ENCODE results near the gene ALK.

The ALK gene

DNA sequence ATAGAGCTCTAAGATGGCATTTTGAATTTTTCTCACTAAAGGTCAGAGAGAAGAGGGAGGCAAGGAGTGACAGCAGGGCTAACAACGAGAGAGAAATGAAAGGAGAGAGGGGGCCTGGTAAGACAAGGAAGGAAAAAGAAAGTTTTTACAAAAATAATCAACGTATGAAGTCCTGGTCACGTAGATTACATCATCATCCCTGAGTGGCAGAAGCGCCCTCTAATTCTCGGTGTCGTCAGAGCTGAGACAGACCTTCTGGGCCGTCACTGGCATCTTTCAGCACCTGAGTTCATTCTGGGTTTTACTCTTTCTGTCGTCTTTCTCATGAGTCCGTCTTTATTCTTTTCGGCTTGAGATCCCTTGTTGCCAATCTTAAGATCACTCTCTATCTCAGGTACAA lies 329.8 kb downstream of the ALK start:
- DNase-seq (ENCODE audit: low read depth): no peak
- TF ChIP-seq POLR2A (IDR thresholded peaks at IDR 0.05; ENCODE audit: extremely low read depth, insufficient read length) (no peak), MYC (IDR thresholded peaks at IDR 0.05; ENCODE audit: low read depth, low read length) (no peak)
- TF ChIP-seq, protein P1, sequence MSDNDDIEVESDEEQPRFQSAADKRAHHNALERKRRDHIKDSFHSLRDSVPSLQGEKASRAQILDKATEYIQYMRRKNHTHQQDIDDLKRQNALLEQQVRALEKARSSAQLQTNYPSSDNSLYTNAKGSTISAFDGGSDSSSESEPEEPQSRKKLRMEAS (IDR thresholded peaks at IDR 0.05; ENCODE audit: low read depth, low read length): no peak
- TF ChIP-seq, protein P2, sequence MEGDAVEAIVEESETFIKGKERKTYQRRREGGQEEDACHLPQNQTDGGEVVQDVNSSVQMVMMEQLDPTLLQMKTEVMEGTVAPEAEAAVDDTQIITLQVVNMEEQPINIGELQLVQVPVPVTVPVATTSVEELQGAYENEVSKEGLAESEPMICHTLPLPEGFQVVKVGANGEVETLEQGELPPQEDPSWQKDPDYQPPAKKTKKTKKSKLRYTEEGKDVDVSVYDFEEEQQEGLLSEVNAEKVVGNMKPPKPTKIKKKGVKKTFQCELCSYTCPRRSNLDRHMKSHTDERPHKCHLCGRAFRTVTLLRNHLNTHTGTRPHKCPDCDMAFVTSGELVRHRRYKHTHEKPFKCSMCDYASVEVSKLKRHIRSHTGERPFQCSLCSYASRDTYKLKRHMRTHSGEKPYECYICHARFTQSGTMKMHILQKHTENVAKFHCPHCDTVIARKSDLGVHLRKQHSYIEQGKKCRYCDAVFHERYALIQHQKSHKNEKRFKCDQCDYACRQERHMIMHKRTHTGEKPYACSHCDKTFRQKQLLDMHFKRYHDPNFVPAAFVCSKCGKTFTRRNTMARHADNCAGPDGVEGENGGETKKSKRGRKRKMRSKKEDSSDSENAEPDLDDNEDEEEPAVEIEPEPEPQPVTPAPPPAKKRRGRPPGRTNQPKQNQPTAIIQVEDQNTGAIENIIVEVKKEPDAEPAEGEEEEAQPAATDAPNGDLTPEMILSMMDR (IDR thresholded peaks at IDR 0.05; ENCODE audit: low read depth, low read length): no peak
- no peak overlapping the region for H3K4me3 ChIP-seq (ENCODE audit: low read depth, low read length)

DNA sequence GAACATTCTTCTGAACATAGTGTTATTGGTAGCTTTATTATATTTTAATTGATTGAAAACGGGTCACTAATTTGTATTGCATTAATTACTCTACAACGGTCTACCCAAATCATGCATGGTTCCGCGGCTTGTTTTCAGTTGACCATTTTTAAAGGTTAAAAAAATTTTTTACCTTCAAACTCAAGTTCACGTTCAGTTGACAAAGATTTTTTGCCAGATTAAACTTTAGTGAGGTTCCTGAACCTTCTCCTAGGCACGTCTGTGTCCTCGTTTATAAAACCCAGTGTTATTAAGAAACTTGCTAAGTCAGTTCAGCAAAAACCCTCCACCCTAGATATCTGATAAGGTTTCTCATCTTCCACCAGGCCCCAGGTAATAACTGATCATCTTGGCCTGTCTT lies 331.2 kb downstream of the ALK start:
- H3K4me3 ChIP-seq (ENCODE audit: low read depth, low read length): no peak overlapping the region
- TF ChIP-seq POLR2A (IDR thresholded peaks at IDR 0.05; ENCODE audit: extremely low read depth, insufficient read length) (no peak), MYC (IDR thresholded peaks at IDR 0.05; ENCODE audit: low read depth, low read length) (no peak)
- TF ChIP-seq, protein P2 (IDR thresholded peaks at IDR 0.05; ENCODE audit: low read depth, low read length): no peak
- TF ChIP-seq, protein P1 (IDR thresholded peaks at IDR 0.05; ENCODE audit: low read depth, low read length): no peak
- DNase-seq (ENCODE audit: low read depth): no peak

DNA sequence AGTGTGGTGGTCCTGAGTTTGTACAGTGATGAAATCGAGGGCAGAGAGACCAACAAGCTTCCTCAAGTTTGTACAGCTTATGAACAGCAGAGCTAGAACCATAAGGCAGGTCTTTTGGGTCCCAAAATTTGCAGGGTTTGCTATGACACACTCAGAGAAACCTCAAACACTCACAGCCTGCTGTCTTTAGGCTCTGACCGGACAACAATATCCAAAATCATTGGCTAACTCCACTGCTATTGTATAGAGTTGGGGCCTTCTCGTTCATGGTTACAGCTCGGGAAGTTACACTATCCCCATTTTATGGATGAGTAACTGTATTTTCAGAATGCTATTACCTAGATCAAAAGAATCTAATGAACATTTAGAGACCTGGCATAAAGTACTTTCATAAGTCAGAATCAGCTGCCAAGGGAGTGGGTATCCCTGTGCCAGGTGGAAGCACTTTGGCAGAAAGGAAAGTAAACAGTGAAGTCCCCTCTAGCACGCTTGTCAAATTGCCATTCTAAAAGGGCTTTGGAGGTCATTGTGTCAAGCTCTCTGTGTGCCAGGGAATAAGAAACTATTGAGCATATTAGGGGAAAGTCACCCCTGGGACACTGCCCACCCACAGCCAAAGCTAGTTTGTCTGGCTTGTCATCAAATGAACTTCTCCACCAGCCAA lies 331.8 kb downstream of the ALK start:
- no peak for TF ChIP-seq POLR2A (IDR thresholded peaks at IDR 0.05; ENCODE audit: extremely low read depth, insufficient read length)
- TF ChIP-seq, protein P1 (IDR thresholded peaks at IDR 0.05; ENCODE audit: low read depth, low read length): no peak
- TF ChIP-seq, protein P2 (IDR thresholded peaks at IDR 0.05; ENCODE audit: low read depth, low read length): no peak
- TF ChIP-seq MYC (IDR thresholded peaks at IDR 0.05; ENCODE audit: low read depth, low read length): no peak
- H3K4me3 ChIP-seq (ENCODE audit: low read depth, low read length): no peak overlapping the region
- no peak for DNase-seq (ENCODE audit: low read depth)

DNA sequence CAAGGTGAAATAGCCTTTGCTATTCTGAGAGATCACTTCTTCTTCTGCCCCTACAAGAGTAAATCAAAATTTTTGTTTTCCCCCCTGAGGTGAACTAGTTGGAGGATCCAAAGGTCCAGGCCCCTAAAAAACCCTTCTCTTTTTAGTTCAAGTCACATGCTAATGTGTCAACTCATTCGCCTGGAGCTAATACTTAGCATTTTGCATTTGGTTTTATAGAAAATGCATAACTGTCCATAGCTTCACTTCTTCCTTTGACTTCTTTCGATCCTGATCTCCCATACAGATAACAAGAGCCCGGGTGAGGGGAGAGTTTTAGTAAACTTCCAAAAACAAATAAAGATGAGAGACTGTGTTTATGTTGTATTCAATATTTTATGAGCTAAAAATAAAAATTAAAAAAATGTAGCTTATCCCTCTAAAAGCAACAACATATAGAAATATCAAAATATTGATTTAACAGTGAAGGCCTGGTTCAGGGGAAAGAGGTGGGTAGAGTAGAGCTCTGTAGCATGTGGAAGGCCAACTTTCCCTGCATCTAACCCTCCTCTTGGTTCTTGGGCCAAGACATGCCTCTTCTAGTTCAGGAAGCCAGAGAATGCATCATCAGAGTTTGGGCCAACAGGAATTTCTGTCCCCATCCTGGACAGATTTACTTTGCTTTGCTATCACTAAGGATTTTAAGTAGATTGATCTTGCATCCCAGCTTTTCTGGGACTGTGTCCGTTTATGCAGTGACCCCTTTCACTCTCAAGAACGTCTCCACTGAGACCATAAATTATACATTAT lies 333.8 kb downstream of the ALK start:
- TF ChIP-seq, protein P1 (IDR thresholded peaks at IDR 0.05; ENCODE audit: low read depth, low read length): no peak
- TF ChIP-seq, protein P2 (IDR thresholded peaks at IDR 0.05; ENCODE audit: low read depth, low read length): no peak
- TF ChIP-seq MYC (IDR thresholded peaks at IDR 0.05; ENCODE audit: low read depth, low read length): no peak
- no peak overlapping the region for H3K4me3 ChIP-seq (ENCODE audit: low read depth, low read length)
- DNase-seq (ENCODE audit: low read depth): no peak

DNA sequence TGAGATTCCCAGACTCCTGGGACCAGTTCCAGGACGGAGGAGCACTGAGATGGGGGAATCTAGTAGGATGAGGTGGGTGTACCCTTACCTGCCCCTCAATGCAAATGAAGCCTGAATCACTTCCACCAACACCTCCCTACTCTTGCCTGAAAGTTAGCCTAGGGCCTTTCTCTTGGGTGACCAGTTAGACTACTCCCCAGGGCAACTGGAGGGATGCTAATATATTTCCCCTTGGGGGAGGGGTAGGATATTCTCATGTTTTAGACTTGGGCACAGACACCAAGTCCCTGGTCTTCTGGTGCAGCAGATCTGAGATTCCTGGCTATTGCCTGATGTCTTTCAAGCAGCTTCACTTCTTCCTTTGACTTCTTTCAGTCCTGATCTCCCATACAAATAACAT lies 334.5 kb downstream of the ALK start:
- TF ChIP-seq, protein P2 (IDR thresholded peaks at IDR 0.05; ENCODE audit: low read depth, low read length): no peak
- TF ChIP-seq, protein P1 (IDR thresholded peaks at IDR 0.05; ENCODE audit: low read depth, low read length): no peak
- TF ChIP-seq POLR2A (IDR thresholded peaks at IDR 0.05; ENCODE audit: extremely low read depth, insufficient read length) (no peak), MYC (IDR thresholded peaks at IDR 0.05; ENCODE audit: low read depth, low read length) (no peak)
- no peak for DNase-seq (ENCODE audit: low read depth)
- H3K4me3 ChIP-seq (ENCODE audit: low read depth, low read length): no peak overlapping the region

Measured in NB4 (cell line).